Parathyroid adenoma (tissue), 2 donors: ENCODE data around the gene ADM5.

Experiments used
- H2AFZ ChIP-seq: fragments of 300-600 bp; sonication (generic); one replicate; pipeline ENCODE4 v1.7.0; 2017; ENCODE audit warnings: antibody characterized with exemption, mild to moderate bottlenecking
- H3K27ac ChIP-seq: fragments of 300-600 bp; sonication (generic); one replicate; pipeline ENCODE4 v1.7.0; 2017
- H3K27me3 ChIP-seq: fragments of 300-600 bp; sonication (generic); one replicate; pipeline ENCODE4 v1.7.0; 2017; ENCODE audit warnings: low read length; ENCODE audit not compliant: control insufficient read depth, insufficient read depth
- H3K36me3 ChIP-seq: fragments of 300-600 bp; sonication (generic); one replicate; pipeline ENCODE4 v1.7.0; 2017; ENCODE audit warnings: low read length; ENCODE audit not compliant: control insufficient read depth, insufficient read depth
- H3K4me1 ChIP-seq: fragments of 300-600 bp; sonication (generic); one replicate; pipeline ENCODE4 v1.7.0; 2017; ENCODE audit warnings: control low read depth
- H3K4me2 ChIP-seq: fragments of 300-600 bp; sonication (generic); one replicate; pipeline ENCODE4 v1.7.0; 2017; ENCODE audit warnings: low read length
- H3K4me3 ChIP-seq: fragments of 300-600 bp; sonication (generic); one replicate; pipeline ENCODE4 v1.7.0; 2017; ENCODE audit warnings: low read depth, low read length
- H3K79me2 ChIP-seq: fragments of 300-600 bp; sonication (generic); one replicate; pipeline ENCODE4 v1.7.0; 2017; ENCODE audit warnings: control low read depth
- H3K9ac ChIP-seq: fragments of 300-600 bp; sonication (generic); one replicate; pipeline ENCODE4 v1.7.0; 2017; ENCODE audit warnings: mild to moderate bottlenecking
- H3K9me3 ChIP-seq: fragments of 300-600 bp; sonication (generic); one replicate; pipeline ENCODE4 v1.7.0; 2017; ENCODE audit warnings: low read length; ENCODE audit not compliant: control insufficient read depth
- TF ChIP-seq, protein P1 (sequence below): fragments of 300-600 bp; sonication (generic); IDR thresholded peaks from one replicate; pipeline ENCODE4 v1.7.0; 2017; ENCODE audit warnings: antibody characterized with exemption, mild to moderate bottlenecking
- donor health status: primary hyperparathyroidism.

ADM5 gene

DNA sequence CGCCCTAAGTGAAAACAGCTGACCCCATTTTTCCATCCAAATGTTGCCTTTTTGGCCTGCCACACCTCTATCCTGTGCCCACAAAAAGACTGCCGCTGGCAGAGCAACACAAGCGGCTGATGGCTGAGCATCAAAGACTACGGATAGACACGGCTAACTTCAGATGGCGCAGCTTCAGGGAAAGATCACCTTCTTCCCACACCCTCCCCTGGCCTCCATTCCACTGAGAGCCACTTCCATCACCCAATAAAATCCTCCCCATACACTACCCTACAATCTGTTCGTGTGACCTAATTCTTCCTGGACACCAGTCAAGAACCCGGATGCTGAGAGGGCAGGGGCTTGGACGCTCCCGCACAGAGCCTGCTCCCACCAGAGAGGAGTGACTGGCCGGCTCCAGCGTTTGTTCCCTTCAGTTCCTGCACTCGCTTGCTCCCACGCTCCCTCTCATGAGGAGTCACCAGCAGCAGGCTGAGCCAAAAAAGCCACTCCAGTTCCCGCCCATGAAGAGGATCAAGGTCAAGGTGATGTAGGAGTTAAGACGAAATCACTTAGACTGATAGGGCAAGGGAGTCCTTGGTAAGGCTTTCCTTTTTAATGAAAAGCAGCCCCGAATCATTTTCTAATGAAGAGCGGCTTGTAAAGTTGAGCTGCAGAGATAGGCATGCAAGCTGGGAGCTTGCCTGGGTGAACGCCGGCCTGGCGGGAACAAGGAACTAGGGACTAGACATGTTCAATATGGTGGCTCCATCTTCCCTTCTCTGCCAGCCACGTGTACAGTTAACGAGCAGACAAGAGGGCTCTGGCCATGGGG, 38.0 kb downstream of the ADM5 start:
- no peaks in the 10 kb centered on the region for H3K9me3 ChIP-seq
- H3K79me2 ChIP-seq: no peaks in the 10 kb centered on the region
- TF ChIP-seq, protein P1, sequence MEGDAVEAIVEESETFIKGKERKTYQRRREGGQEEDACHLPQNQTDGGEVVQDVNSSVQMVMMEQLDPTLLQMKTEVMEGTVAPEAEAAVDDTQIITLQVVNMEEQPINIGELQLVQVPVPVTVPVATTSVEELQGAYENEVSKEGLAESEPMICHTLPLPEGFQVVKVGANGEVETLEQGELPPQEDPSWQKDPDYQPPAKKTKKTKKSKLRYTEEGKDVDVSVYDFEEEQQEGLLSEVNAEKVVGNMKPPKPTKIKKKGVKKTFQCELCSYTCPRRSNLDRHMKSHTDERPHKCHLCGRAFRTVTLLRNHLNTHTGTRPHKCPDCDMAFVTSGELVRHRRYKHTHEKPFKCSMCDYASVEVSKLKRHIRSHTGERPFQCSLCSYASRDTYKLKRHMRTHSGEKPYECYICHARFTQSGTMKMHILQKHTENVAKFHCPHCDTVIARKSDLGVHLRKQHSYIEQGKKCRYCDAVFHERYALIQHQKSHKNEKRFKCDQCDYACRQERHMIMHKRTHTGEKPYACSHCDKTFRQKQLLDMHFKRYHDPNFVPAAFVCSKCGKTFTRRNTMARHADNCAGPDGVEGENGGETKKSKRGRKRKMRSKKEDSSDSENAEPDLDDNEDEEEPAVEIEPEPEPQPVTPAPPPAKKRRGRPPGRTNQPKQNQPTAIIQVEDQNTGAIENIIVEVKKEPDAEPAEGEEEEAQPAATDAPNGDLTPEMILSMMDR: no peak
- H3K27ac ChIP-seq: no peak overlapping the region
- H3K9ac ChIP-seq: no peak overlapping the region
- no peak overlapping the region for H2AFZ ChIP-seq
- no peaks in the 10 kb centered on the region for H3K27me3 ChIP-seq
- no peak overlapping the region for H3K4me2 ChIP-seq
- no peaks in the 10 kb centered on the region for H3K36me3 ChIP-seq
- no peak overlapping the region for H3K4me3 ChIP-seq
- H3K4me1 ChIP-seq: no peaks in the 10 kb centered on the region

DNA sequence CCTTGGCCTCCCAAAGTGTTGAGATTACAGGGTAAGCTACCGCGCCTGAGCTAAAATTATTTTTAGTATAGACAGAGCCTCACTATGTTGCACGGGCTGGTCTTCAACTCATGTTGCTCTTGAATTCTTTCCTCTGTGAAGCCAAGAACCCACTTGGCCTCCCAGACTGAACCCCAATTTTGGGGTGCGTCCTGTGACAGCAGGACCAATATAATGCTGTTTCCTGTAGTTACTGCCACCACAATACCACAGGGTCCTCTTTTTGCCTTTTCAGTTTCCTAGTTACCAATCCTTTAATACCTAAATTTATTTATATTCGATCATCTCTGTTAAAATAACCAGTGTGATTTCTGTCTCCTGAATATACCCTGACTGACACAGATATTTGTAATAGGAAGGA, 40.8 kb downstream of the ADM5 start:
- Histone ChIP-seq H3K27me3 (no peaks in the 10 kb centered on the region), H3K4me2 (no peak overlapping the region)
- TF ChIP-seq, protein P1: no peak

DNA sequence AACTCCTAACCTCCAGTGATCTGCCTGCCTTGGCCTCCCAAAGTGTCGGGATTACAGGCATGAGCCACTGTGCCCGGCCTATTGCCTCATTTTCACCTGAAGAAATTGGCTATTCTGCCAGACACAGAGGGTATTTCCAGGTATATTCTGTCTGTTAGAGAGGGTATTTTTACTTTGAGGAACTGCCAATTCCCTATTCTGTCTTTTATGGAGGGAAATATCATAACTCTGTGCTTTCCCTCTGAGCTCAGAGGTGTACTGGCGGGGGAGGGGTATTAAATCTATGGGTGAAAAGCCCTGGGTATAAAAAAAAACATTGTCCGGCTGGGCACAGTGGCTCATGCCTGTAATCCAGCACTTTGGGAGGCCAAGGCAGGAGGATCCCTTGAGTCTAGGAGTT, 48.9 kb downstream of the ADM5 start:
- Histone ChIP-seq H3K36me3 (no peaks in the 10 kb centered on the region), H2AFZ (no peak overlapping the region), H3K9ac (no peak overlapping the region), H3K27ac (no peak overlapping the region), H3K9me3 (no peaks in the 10 kb centered on the region), H3K79me2 (no peaks in the 10 kb centered on the region), H3K4me1 (no peaks in the 10 kb centered on the region), H3K27me3 (no peaks in the 10 kb centered on the region), H3K4me2 (no peak overlapping the region), H3K4me3 (no peak overlapping the region)
- TF ChIP-seq, protein P1: no peak

More for the DNA sequence above, 40.8 kb downstream of the ADM5 start:
- Histone ChIP-seq H3K79me2 (no peaks in the 10 kb centered on the region), H3K9me3 (no peaks in the 10 kb centered on the region), H3K36me3 (no peaks in the 10 kb centered on the region), H3K4me3 (no peak overlapping the region), H2AFZ (no peak overlapping the region), H3K9ac (no peak overlapping the region), H3K4me1 (no peaks in the 10 kb centered on the region), H3K27ac (no peak overlapping the region)

DNA sequence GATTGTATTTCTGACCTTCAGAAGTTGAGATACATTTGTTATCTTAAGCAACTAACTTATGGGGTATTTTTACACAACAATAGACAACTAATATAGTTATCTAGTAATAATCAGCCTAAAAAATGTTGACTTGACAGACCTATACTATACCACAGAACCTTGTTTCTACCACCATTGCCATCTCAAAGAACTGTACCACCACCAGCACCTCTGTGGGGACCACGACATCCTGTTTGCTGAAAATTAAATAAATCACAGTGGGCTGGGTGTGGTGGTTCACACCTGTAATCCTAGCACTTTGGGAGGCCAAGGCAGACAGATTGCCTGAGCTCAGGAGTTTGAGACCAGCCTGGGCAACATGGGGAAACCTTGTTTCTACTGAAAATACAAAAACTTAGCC, 49.7 kb downstream of the ADM5 start:
- no peak overlapping the region for H3K4me2 ChIP-seq
- no peaks in the 10 kb centered on the region for H3K27me3 ChIP-seq
- no peaks in the 10 kb centered on the region for H3K36me3 ChIP-seq
- H3K4me1 ChIP-seq: no peaks in the 10 kb centered on the region
- H2AFZ ChIP-seq: no peak overlapping the region
- H3K4me3 ChIP-seq: no peak overlapping the region
- no peak overlapping the region for H3K27ac ChIP-seq
- H3K9me3 ChIP-seq: no peaks in the 10 kb centered on the region
- no peak overlapping the region for H3K9ac ChIP-seq
- TF ChIP-seq, protein P1: no peak
- H3K79me2 ChIP-seq: no peaks in the 10 kb centered on the region

DNA sequence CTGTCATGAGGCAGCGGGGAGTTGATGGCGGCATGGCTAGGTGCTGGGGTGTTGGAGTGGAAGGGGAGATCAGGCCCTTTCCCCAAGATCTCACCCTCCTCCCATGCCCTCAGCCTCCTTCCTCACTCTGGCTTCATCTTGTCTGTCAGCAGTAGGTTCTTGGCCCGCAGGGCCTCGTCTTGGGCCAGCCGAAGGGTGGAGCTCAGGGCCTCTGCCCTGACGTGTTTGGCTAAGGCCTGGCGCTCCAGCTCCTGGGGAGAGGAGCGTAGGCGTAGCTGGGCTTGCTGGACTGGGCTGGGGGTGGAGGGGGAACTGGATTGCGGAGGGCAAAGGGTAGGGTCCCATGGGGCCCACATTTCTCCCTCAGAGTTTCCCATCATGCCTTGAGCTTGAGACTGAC, 50.5 kb downstream of the ADM5 start:
- H3K9ac ChIP-seq: no peak overlapping the region
- no peaks in the 10 kb centered on the region for H3K36me3 ChIP-seq
- no peaks in the 10 kb centered on the region for H3K4me1 ChIP-seq
- no peaks in the 10 kb centered on the region for H3K79me2 ChIP-seq
- no peaks in the 10 kb centered on the region for H3K27me3 ChIP-seq
- H3K4me2 ChIP-seq: no peak overlapping the region
- H3K9me3 ChIP-seq: no peaks in the 10 kb centered on the region
- H2AFZ ChIP-seq: no peak overlapping the region
- TF ChIP-seq, protein P1: no peak
- H3K27ac ChIP-seq: no peak overlapping the region
- no peak overlapping the region for H3K4me3 ChIP-seq
